Ascending aorta (tissue), 2 donors: ENCODE results near the gene TIGD1. TPM values are rescaled to one million over a fixed set of nuclear protein-coding genes. Genes with fewer than 3 reads are reported as not detected.
"Not testable (repeated sequence)": the region's sequence is repeated elsewhere in the genome, so short reads cannot be mapped to it uniquely, and the experiment has no call there.

ENCODE experiments used
- DNase-seq, 2 donors: peaks; one replicate each; pipeline ENCODE4 v3.0.0-alpha.2; 2019; ENCODE audit warnings: low spot score in 2 of 2
- H3K27ac ChIP-seq, 2 donors: fragments of 200-600 bp; sonication (generic); one replicate each; pipeline ENCODE4 v1.5.1; 2016 to 2017; ENCODE audit warnings: mild to moderate bottlenecking in 1 of 2
- H3K27me3 ChIP-seq: fragments of 200-600 bp; sonication (generic); one replicate; pipeline ENCODE4 v1.5.1; 2017
- H3K36me3 ChIP-seq, 2 donors: fragments of 200-600 bp; sonication (generic); one replicate each; pipeline ENCODE4 v1.5.1; 2016
- H3K4me1 ChIP-seq, 2 donors: fragments of 200-600 bp; sonication (generic); one replicate each; pipeline ENCODE4 v1.5.1; 2016 to 2017; ENCODE audit warnings: mild to moderate bottlenecking in 1 of 2
- H3K4me3 ChIP-seq, 2 donors: fragments of 200-600 bp; sonication (generic); one replicate each; pipeline ENCODE4 v1.5.1; 2016 to 2017; ENCODE audit warnings: mild to moderate bottlenecking in 1 of 2
- H3K9me3 ChIP-seq, 2 donors: fragments of 200-600 bp; sonication (generic); one replicate each; pipeline ENCODE4 v1.5.1; 2016
- CTCF ChIP-seq, 3 experiments: fragments of 200-600 bp in 2 of 3; fragments of 450-650 bp in 1 of 3; sonication (generic) in 2 of 3; IDR thresholded peaks; one replicate each; pipeline ENCODE4 v1.5.1; 2016 to 2019; ENCODE audit warnings: antibody characterized with exemption in 3 of 3, mild to moderate bottlenecking in 1 of 3, moderate library complexity in 1 of 3
- intact Hi-C: fragments of 100-400 bp; cut with DNase I; formaldehyde crosslinking; loops from one replicate; pipeline ENCODE4 v1.15.1; 2023
- total RNA-seq: library from RNA; depleted of rRNA; stranded (reverse); fragments of >200 nt; gene quantifications from one replicate; pipeline ENCODE4 v1.1.0, GENCODE V29; 2016

Gene TIGD1
- total RNA-seq, 1 donor from 2014 or later, result 0.53 TPM

- no peak overlapping the region for H3K4me3 ChIP-seq
- H3K36me3 ChIP-seq, result no peaks in the 10 kb centered on the region
- intact Hi-C loops, result no loop called here
- no peak for TF ChIP-seq CTCF (IDR thresholded peaks at IDR 0.05)
- no peaks in the 10 kb centered on the region for H3K27me3 ChIP-seq
- peak in 1 of 2 donors; percentile 39 for DNase-seq
- H3K9me3 ChIP-seq, result no peaks in the 10 kb centered on the region
- no peaks in the 10 kb centered on the region for H3K4me1 ChIP-seq
- H3K27ac ChIP-seq, result no peak overlapping the region
Observed at GRCh38 chr2:232537079-232537478, 13.3 kb downstream of the TIGD1 start.

GRCh38 chr2:232535761-232536530 is 14.4 kb downstream of the TIGD1 start:
- intact Hi-C loops, result no loop called here

GRCh38 chr2:232534940-232535651 is 15.3 kb downstream of the TIGD1 start:
- intact Hi-C loops, result no loop called here
- TF ChIP-seq CTCF (IDR thresholded peaks at IDR 0.05), result no peak
- H3K4me1 ChIP-seq, result no peaks in the 10 kb centered on the region
- no peak overlapping the region for H3K27ac ChIP-seq
- no peaks in the 10 kb centered on the region for H3K9me3 ChIP-seq
- DNase-seq, result no peak
- H3K36me3 ChIP-seq, result no peaks in the 10 kb centered on the region
- H3K4me3 ChIP-seq, result no peak overlapping the region
- H3K27me3 ChIP-seq, result no peaks in the 10 kb centered on the region

More at GRCh38 chr2:232535761-232536530, 14.4 kb downstream of the TIGD1 start:
- Histone ChIP-seq H3K27me3 (no peaks in the 10 kb centered on the region), H3K4me1 (no peaks in the 10 kb centered on the region), H3K36me3 (no peaks in the 10 kb centered on the region), H3K4me3 (no peak overlapping the region), H3K9me3 (no peaks in the 10 kb centered on the region), H3K27ac (no peak overlapping the region)
- no peak for TF ChIP-seq CTCF (IDR thresholded peaks at IDR 0.05)
- DNase-seq, result no peak

GRCh38 chr2:232533944-232534710 is 16.2 kb downstream of the TIGD1 start:
- H3K27me3 ChIP-seq, result no peaks in the 10 kb centered on the region

GRCh38 chr2:232532821-232533220 is 17.5 kb downstream of the TIGD1 start:
- H3K4me1 ChIP-seq, intact Hi-C loops, H3K27ac ChIP-seq, H3K4me3 ChIP-seq, DNase-seq, H3K36me3 ChIP-seq, H3K27me3 ChIP-seq, H3K9me3 ChIP-seq: not testable (repeated sequence)

More at GRCh38 chr2:232533944-232534710, 16.2 kb downstream of the TIGD1 start:
- Histone ChIP-seq H3K4me1 (no peaks in the 10 kb centered on the region), H3K27ac (no peak overlapping the region), H3K36me3 (no peaks in the 10 kb centered on the region), H3K9me3 (no peaks in the 10 kb centered on the region), H3K4me3 (no peak overlapping the region)
- intact Hi-C loops, result no loop called here
- no peak for DNase-seq
- TF ChIP-seq CTCF (IDR thresholded peaks at IDR 0.05), result no peak
